Activated T-cell treated with anti-CD3 and anti-CD28 coated beads, Interleukin-2, amount 50 U/mL, for 72 hours (primary cell): ENCODE results near the gene ACTG1. TPM values are rescaled to one million over a fixed set of nuclear protein-coding genes. Genes with fewer than 3 reads are reported as not detected.

Experiments
- ATAC-seq, 2 donors: fragments of 150-1000 bp; cut with Tn5 transposase; replicated peaks in 1 of 2; 2 replicates each; pipeline ENCODE4 v1.10.0; 2021; ENCODE audit warnings: moderate library complexity in 2 of 2, mild to moderate bottlenecking in 1 of 2
- DNase-seq, 2 donors: peaks; one replicate each; pipeline ENCODE4 v3.0.0; 2021 to 2022; ENCODE audit warnings: mixed read lengths in 1 of 2
- H3K27ac Mint-ChIP-seq: one replicate; pipeline ENCODE4 v1.8.0; 2022; ENCODE audit warnings: mild to moderate bottlenecking, moderate library complexity, mixed read lengths
- H3K27me3 Mint-ChIP-seq: one replicate; pipeline ENCODE4 v1.8.0; 2022; ENCODE audit warnings: low read depth, mixed read lengths
- H3K36me3 Mint-ChIP-seq, 2 donors: one replicate each; pipeline ENCODE4 v1.8.0; 2022; ENCODE audit warnings: mixed read lengths in 2 of 2, mild to moderate bottlenecking in 1 of 2; ENCODE audit not compliant: insufficient read depth in 2 of 2
- H3K4me1 Mint-ChIP-seq: one replicate; pipeline ENCODE4 v1.8.0; 2022; ENCODE audit warnings: low read depth, mixed read lengths
- H3K4me3 Mint-ChIP-seq, 2 donors: one replicate each; pipeline ENCODE4 v1.8.0; 2022; ENCODE audit warnings: mild to moderate bottlenecking in 2 of 2, mixed read lengths in 2 of 2, moderate library complexity in 2 of 2
- H3K9me3 Mint-ChIP-seq, 2 donors: one replicate each; pipeline ENCODE4 v1.8.0; 2022; ENCODE audit warnings: mixed read lengths in 2 of 2
- total RNA-seq, 2 donors: library from RNA; stranded (reverse); gene quantifications; one replicate each; pipeline ENCODE4 v1.2.3, GENCODE V29; 2022

ACTG1 gene
- total RNA-seq, 2 donors from 2014 or later = 3,862 to 3,966 TPM

GRCh38 chr17:81523402-81524038 lies 10.9 kb upstream of the ACTG1 start:
- no peak overlapping the region for H3K27ac Mint-ChIP-seq
- no peaks in the 10 kb centered on the region for H3K4me1 Mint-ChIP-seq
- H3K27me3 Mint-ChIP-seq = no peaks in the 10 kb centered on the region
- no peaks in the 10 kb centered on the region for H3K36me3 Mint-ChIP-seq
- H3K9me3 Mint-ChIP-seq = no peaks in the 10 kb centered on the region
- ATAC-seq (no peak), DNase-seq (no peak)
- H3K4me3 Mint-ChIP-seq = no peak overlapping the region

GRCh38 chr17:81522491-81523401 lies 10.1 kb upstream of the ACTG1 start:
- H3K27ac Mint-ChIP-seq = no peak overlapping the region
- no peaks in the 10 kb centered on the region for H3K9me3 Mint-ChIP-seq
- no peak overlapping the region for H3K4me3 Mint-ChIP-seq
- peaks cover 6% of the 10 kb centered on the region for H3K4me1 Mint-ChIP-seq
- H3K36me3 Mint-ChIP-seq = no peaks in the 10 kb centered on the region
- H3K27me3 Mint-ChIP-seq = no peaks in the 10 kb centered on the region
- ATAC-seq = no peak
- DNase-seq = no peak

GRCh38 chr17:81520021-81520901 lies 7.7 kb upstream of the ACTG1 start:
- Mint-ChIP-seq H3K36me3 (no peaks in the 10 kb centered on the region), H3K27me3 (no peaks in the 10 kb centered on the region), H3K4me1 (peaks cover 18% of the 10 kb centered on the region), H3K9me3 (no peaks in the 10 kb centered on the region), H3K4me3 (peak overlapping the region; percentile 66 to 71), H3K27ac (no peak overlapping the region)
- DNase-seq (no peak), ATAC-seq (no peak)

- H3K27ac Mint-ChIP-seq = no peak overlapping the region
- no peaks in the 10 kb centered on the region for H3K27me3 Mint-ChIP-seq
- no peaks in the 10 kb centered on the region for H3K9me3 Mint-ChIP-seq
- H3K4me3 Mint-ChIP-seq = peak overlapping the region; percentile 66 to 71
- peaks cover 18% of the 10 kb centered on the region for H3K4me1 Mint-ChIP-seq
- H3K36me3 Mint-ChIP-seq = no peaks in the 10 kb centered on the region
- DNase-seq = peak; percentile 75 to 79
- peak; percentile 48 to 68 for ATAC-seq
Observed at GRCh38 chr17:81519284-81520020, 6.9 kb upstream of the ACTG1 start.

- peak overlapping the region in 1 of 2 donors; percentile 66 for H3K4me3 Mint-ChIP-seq
- ATAC-seq (peak in 1 of 2 donors; percentile 10), DNase-seq (peak; percentile 36 to 50)
Observed at GRCh38 chr17:81518785-81519283, 6.2 kb upstream of the ACTG1 start.

GRCh38 chr17:81518113-81518784 lies 5.7 kb upstream of the ACTG1 start:
- DNase-seq = no peak
- H3K36me3 Mint-ChIP-seq = no peaks in the 10 kb centered on the region

More at GRCh38 chr17:81518785-81519283, 6.2 kb upstream of the ACTG1 start:
- Mint-ChIP-seq H3K4me1 (peaks cover 18% of the 10 kb centered on the region), H3K27me3 (no peaks in the 10 kb centered on the region), H3K36me3 (no peaks in the 10 kb centered on the region), H3K9me3 (no peaks in the 10 kb centered on the region), H3K27ac (no peak overlapping the region)

GRCh38 chr17:81517339-81518112 lies 4.9 kb upstream of the ACTG1 start:
- H3K9me3 Mint-ChIP-seq = no peaks in the 10 kb centered on the region
- H3K27ac Mint-ChIP-seq = no peak overlapping the region
- H3K4me3 Mint-ChIP-seq = peak overlapping the region; percentile 44 to 61
- no peaks in the 10 kb centered on the region for H3K36me3 Mint-ChIP-seq
- DNase-seq (no peak), ATAC-seq (no peak)
- H3K4me1 Mint-ChIP-seq = peaks cover 18% of the 10 kb centered on the region
- H3K27me3 Mint-ChIP-seq = no peaks in the 10 kb centered on the region

More at GRCh38 chr17:81518113-81518784, 5.7 kb upstream of the ACTG1 start:
- Mint-ChIP-seq H3K4me1 (peaks cover 18% of the 10 kb centered on the region), H3K27ac (no peak overlapping the region), H3K4me3 (peak overlapping the region; percentile 61 to 66), H3K27me3 (no peaks in the 10 kb centered on the region), H3K9me3 (no peaks in the 10 kb centered on the region)
- no peak for ATAC-seq

GRCh38 chr17:81517009-81517338 lies 4.4 kb upstream of the ACTG1 start:
- H3K36me3 Mint-ChIP-seq = peaks cover 3% of the 10 kb centered on the region in 2 donors
- H3K27ac Mint-ChIP-seq = no peak overlapping the region

GRCh38 chr17:81516439-81516838 lies 3.8 kb upstream of the ACTG1 start:
- Mint-ChIP-seq H3K9me3 (no peaks in the 10 kb centered on the region), H3K36me3 (peaks cover 8% of the 10 kb centered on the region in 2 donors), H3K4me3 (peak overlapping the region; percentile 95 to 98), H3K27ac (no peak overlapping the region), H3K4me1 (peaks cover 20% of the 10 kb centered on the region), H3K27me3 (no peaks in the 10 kb centered on the region)
- DNase-seq (no peak), ATAC-seq (no peak)

More at GRCh38 chr17:81517009-81517338, 4.4 kb upstream of the ACTG1 start:
- peaks cover 18% of the 10 kb centered on the region for H3K4me1 Mint-ChIP-seq
- H3K4me3 Mint-ChIP-seq = peak overlapping the region; percentile 95 to 98
- no peak for ATAC-seq
- DNase-seq = no peak
- H3K9me3 Mint-ChIP-seq = no peaks in the 10 kb centered on the region
- no peaks in the 10 kb centered on the region for H3K27me3 Mint-ChIP-seq

GRCh38 chr17:81515530-81516041 lies 3.0 kb upstream of the ACTG1 start:
- Mint-ChIP-seq H3K27me3 (no peaks in the 10 kb centered on the region), H3K9me3 (no peaks in the 10 kb centered on the region), H3K36me3 (peaks cover 17% of the 10 kb centered on the region in 2 donors), H3K4me1 (peaks cover 27% of the 10 kb centered on the region), H3K4me3 (peak overlapping the region; percentile 95 to 98), H3K27ac (peak overlapping the region; percentile 94)
- no peak for DNase-seq
- ATAC-seq = no peak
